Measurements from ENCODE around the gene PFKFB2.

- TF ChIP-seq CEBPB (IDR thresholded peaks at IDR 0.05) = no peak
- TF ChIP-seq MAX (IDR thresholded peaks at IDR 0.05) = no peak
- TF ChIP-seq ZBTB7A (IDR thresholded peaks at IDR 0.05; ENCODE audit: low read depth) = no peak
- no peak for TF ChIP-seq RAD21 (IDR thresholded peaks at IDR 0.05; ENCODE audit: low read depth)
- no peak for TF ChIP-seq REST (IDR thresholded peaks at IDR 0.05; ENCODE audit: low read depth)
- no peak for TF ChIP-seq TEAD4 (IDR thresholded peaks at IDR 0.05)
- no peak for TF ChIP-seq CREB1 (IDR thresholded peaks at IDR 0.05; ENCODE audit: low read depth)
- no peak for TF ChIP-seq TCF12 (IDR thresholded peaks at IDR 0.05; ENCODE audit: low read depth)
These were observed 32.4 kb upstream of the PFKFB2 start for GRCh38 chr1:207020709-207021107.
